Measurements from ENCODE around the gene GPATCH2L.

GPATCH2L gene

DNA sequence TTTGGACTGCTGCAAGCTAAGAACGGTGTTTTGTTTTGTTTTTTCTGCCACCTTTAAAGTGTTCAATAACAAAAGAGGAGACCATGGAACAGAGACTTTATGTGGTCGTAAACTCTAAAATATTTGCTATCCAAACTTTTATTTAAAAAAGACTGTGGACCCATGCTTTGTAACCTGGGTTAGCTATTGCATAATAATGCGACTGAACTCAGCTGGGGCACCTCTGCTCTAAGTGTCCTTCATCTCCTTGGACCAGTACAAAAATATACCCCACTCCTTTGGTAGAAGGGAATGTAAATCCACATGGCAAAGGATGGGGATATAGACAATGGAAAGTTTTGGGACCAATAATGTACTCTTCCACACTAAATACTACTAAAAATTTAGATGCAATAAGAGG lies 65.5 kb downstream of the GPATCH2L start:
- no peak overlapping the region for H3K4me3 ChIP-seq
- no peaks in the 10 kb centered on the region for H3K36me3 ChIP-seq (ENCODE audit: insufficient read depth, low read length)
- DNase-seq (ENCODE audit: low read depth, low spot score): no peak
- no peaks in the 10 kb centered on the region for H3K9me3 ChIP-seq (ENCODE audit: low read depth, low read length)
- H3K27ac ChIP-seq: no peak overlapping the region
- TF ChIP-seq FOXP2 (optimal IDR thresholded peaks at IDR 0.05; ENCODE audit: control extremely low read depth, extremely low read length, insufficient read depth) (no peak), EZH2 (IDR thresholded peaks at IDR 0.05) (no peak), POLR2AphosphoS5 (IDR thresholded peaks at IDR 0.05; ENCODE audit: borderline replicate concordance, low read depth, low read length) (no peak)
- H3K9ac ChIP-seq (ENCODE audit: insufficient read length): no peak overlapping the region

DNA sequence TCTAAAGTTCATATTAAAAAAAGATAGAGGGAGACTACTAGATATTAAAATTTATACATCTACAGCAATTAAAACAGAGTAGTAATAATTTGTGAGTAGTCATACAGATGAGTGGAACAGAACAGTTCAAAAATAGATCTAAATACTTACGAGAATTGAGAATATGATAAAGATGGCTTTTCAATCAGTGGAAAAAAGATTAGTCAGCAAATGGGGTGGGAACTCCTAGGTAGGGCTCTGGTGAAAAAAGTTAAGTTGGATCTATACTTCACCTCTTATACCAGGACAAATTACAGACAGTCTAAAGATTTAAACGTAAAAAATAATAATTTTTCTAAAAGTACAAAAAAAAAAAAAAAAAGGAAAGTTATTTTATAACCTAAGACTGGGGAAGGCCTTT lies 66.9 kb downstream of the GPATCH2L start:
- Histone ChIP-seq H3K27ac (no peak overlapping the region), H3K9me3 (ENCODE audit: low read depth, low read length) (no peaks in the 10 kb centered on the region), H3K9ac (ENCODE audit: insufficient read length) (no peak overlapping the region), H3K36me3 (ENCODE audit: insufficient read depth, low read length) (no peaks in the 10 kb centered on the region), H3K4me3 (no peak overlapping the region)
- no peak for DNase-seq (ENCODE audit: low read depth, low spot score)
- TF ChIP-seq FOXP2 (optimal IDR thresholded peaks at IDR 0.05; ENCODE audit: control extremely low read depth, extremely low read length, insufficient read depth) (no peak), EZH2 (IDR thresholded peaks at IDR 0.05) (no peak), POLR2AphosphoS5 (IDR thresholded peaks at IDR 0.05; ENCODE audit: borderline replicate concordance, low read depth, low read length) (no peak)

DNA sequence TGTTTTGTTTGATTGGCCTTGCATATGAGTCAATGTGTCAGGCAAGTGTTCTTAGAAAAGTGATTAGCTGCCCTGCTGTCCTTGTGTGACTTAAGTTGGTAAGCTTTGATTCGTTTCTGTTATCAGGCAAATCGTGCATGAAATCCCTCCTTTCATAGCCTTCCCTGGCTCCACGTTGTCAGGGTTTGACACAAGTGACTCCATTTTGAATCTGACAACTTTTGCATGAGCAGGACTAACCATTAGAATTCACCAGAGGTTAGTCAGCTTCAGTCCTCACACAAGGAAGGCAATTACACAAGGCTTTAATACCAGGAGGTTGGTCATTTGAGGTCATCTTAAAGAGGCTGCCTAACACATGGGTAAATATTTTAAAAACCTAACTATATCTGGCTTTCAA lies 68.2 kb downstream of the GPATCH2L start:
- Histone ChIP-seq H3K9me3 (ENCODE audit: low read depth, low read length) (no peaks in the 10 kb centered on the region), H3K9ac (ENCODE audit: insufficient read length) (no peak overlapping the region), H3K4me3 (no peak overlapping the region), H3K27ac (no peak overlapping the region), H3K36me3 (ENCODE audit: insufficient read depth, low read length) (no peaks in the 10 kb centered on the region)
- TF ChIP-seq FOXP2 (optimal IDR thresholded peaks at IDR 0.05; ENCODE audit: control extremely low read depth, extremely low read length, insufficient read depth) (no peak), POLR2AphosphoS5 (IDR thresholded peaks at IDR 0.05; ENCODE audit: borderline replicate concordance, low read depth, low read length) (no peak), EZH2 (IDR thresholded peaks at IDR 0.05) (no peak)
- no peak for DNase-seq (ENCODE audit: low read depth, low spot score)

DNA sequence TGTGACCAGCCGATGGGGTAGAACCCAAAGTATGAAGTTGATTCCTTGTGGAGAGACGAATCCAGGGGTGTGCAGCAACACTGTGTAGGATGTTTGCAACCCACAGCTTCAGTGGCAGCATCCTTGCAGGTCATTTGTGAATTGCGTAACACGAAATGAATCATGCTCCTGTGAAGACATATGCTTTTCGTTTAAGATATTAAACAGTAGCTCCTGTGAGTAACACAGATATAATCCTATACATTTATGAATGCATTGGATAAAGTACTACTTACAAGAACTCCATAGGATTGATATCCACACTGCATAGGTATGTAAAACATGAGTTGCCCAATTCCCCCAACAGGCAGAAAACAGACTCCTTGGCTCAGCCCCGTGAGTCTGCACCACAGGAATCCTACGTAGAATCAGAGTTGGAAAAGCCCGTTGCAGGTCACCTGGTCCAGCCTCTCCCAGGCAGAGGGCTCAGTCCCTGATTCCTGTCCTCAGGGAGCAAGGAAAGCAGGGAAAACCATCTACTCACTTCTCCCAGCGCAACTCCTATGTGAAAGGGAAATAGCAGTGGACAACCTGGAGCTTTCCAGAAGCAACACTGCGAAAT lies 75.8 kb downstream of the GPATCH2L start:
- H3K9ac ChIP-seq (ENCODE audit: insufficient read length): no peak overlapping the region
- no peaks in the 10 kb centered on the region for H3K36me3 ChIP-seq (ENCODE audit: insufficient read depth, low read length)
- no peak for DNase-seq (ENCODE audit: low read depth, low spot score)
- TF ChIP-seq EZH2 (IDR thresholded peaks at IDR 0.05) (no peak), POLR2AphosphoS5 (IDR thresholded peaks at IDR 0.05; ENCODE audit: borderline replicate concordance, low read depth, low read length) (no peak), FOXP2 (optimal IDR thresholded peaks at IDR 0.05; ENCODE audit: control extremely low read depth, extremely low read length, insufficient read depth) (no peak)
- H3K9me3 ChIP-seq (ENCODE audit: low read depth, low read length): no peaks in the 10 kb centered on the region
- no peak overlapping the region for H3K27ac ChIP-seq
- no peak overlapping the region for H3K4me3 ChIP-seq

DNA sequence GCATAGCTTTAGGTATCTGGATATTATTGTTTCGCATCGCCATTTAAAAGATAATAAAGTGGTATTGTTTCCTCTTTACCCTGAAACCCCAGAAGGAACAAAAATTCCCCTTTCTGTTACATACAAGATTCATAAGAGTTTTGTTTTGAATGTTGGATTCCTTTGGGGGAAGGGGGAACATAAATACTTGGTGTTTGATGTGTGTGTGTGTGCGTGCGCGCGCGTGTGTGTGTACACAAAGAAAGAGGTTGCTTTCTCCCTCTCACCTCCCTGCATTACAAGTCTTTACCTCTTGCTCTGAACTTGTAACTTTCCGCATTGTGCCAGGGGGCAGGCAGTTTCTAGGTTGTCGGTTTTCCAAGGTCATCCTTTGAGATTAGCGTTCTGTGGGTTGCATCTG lies 76.4 kb downstream of the GPATCH2L start:
- TF ChIP-seq FOXP2 (optimal IDR thresholded peaks at IDR 0.05; ENCODE audit: control extremely low read depth, extremely low read length, insufficient read depth): no peak
- TF ChIP-seq EZH2 (IDR thresholded peaks at IDR 0.05): no peak
- TF ChIP-seq POLR2AphosphoS5 (IDR thresholded peaks at IDR 0.05; ENCODE audit: borderline replicate concordance, low read depth, low read length): no peak
- H3K9me3 ChIP-seq (ENCODE audit: low read depth, low read length): no peaks in the 10 kb centered on the region
- no peaks in the 10 kb centered on the region for H3K36me3 ChIP-seq (ENCODE audit: insufficient read depth, low read length)
- H3K9ac ChIP-seq (ENCODE audit: insufficient read length): no peak overlapping the region
- no peak overlapping the region for H3K27ac ChIP-seq
- DNase-seq (ENCODE audit: low read depth, low spot score): no peak
- no peak overlapping the region for H3K4me3 ChIP-seq

DNA sequence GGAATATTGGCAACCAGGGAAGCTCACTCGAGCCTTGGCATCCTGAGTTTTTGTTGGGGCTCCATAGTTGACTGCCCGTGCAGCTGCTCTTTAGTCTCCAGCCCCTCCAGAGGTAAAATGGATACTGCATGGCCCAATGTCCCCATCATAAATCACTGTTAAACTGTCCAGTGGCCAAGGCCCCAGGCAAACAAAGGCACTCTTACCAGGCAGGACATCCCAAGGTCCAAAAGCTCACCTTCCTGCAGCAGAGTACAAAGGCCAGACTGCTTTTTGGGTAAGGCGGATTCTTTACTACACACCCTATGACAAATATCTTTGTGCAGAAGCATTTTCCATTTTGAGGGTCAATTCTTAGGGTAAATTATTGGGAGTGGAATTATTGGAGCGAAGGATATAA lies 81.1 kb downstream of the GPATCH2L start:
- no peak for TF ChIP-seq POLR2AphosphoS5 (IDR thresholded peaks at IDR 0.05; ENCODE audit: borderline replicate concordance, low read depth, low read length)
- no peak for TF ChIP-seq EZH2 (IDR thresholded peaks at IDR 0.05)
- no peak for TF ChIP-seq FOXP2 (optimal IDR thresholded peaks at IDR 0.05; ENCODE audit: control extremely low read depth, extremely low read length, insufficient read depth)

DNA sequence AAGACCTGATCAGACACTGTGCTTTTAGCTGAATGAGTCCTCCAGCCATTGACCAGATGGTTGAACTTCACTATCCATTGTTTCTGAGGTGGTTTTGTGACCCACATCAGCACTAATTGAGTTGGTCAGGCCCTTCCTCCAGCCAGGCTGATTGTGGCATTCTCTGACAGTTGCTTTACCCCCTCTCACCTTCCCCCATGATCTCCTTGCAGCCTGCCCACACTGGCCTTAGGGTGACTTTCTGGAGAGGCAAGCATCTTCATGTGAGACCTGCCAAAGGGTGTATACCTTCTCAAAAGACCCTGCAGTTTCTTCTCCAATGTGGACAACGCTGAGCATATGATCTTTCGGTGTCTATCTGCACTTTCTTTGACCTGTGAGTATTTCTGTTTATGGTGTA lies 83.9 kb downstream of the GPATCH2L start:
- TF ChIP-seq FOXP2 (optimal IDR thresholded peaks at IDR 0.05; ENCODE audit: control extremely low read depth, extremely low read length, insufficient read depth): no peak
- no peak for TF ChIP-seq EZH2 (IDR thresholded peaks at IDR 0.05)
- no peaks in the 10 kb centered on the region for H3K9me3 ChIP-seq (ENCODE audit: low read depth, low read length)

More for the DNA sequence above, 81.1 kb downstream of the GPATCH2L start:
- Histone ChIP-seq H3K4me3 (no peak overlapping the region), H3K27ac (no peak overlapping the region), H3K36me3 (ENCODE audit: insufficient read depth, low read length) (no peaks in the 10 kb centered on the region), H3K9me3 (ENCODE audit: low read depth, low read length) (no peaks in the 10 kb centered on the region), H3K9ac (ENCODE audit: insufficient read length) (no peak overlapping the region)
- no peak for DNase-seq (ENCODE audit: low read depth, low spot score)

DNA sequence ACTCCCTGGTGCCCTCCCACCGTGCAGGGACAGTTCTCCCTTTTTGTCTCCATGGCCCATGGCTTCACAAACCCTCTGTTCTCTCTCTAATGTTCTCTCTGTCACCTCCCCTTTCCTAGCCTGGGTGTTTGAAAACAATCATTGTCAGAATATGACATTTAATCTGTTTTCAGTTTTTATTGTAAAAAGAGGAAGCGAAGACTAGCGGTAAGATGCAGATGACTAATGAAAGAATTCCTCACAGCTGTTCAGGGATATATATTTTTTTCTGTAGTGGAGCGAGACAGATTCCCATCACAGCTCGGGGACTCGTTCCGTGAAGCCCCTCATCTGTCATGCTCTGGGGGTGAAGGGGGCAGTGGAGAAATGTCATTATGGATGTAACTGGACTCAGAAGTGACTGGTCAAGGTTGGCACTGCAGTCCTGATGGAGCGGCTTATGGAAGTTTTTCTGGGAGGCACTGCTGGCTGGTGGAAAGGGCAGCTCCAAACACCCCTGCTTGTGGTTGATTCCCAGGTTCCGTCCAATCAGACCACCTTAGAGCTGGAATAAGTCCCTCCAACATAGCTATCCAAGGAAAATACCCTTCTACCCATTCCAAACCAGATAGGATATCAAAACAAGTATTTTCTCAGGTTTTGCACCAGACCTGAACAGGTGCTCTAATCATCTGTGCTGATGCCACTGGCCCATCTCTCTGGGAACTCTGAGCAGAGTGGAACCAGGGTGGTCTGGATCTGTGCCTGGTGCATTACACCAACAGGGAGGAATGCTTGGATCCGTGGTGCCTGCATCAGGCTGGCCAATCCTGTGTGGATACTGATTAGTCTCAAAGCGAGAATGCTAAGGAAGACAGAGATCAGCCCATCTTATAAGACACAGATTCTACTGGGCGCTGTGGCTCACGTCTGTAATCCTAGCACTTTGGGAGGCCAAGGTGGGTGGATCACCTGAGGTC lies 84.7 kb downstream of the GPATCH2L start:
- no peak overlapping the region for H3K27ac ChIP-seq
- no peaks in the 10 kb centered on the region for H3K9me3 ChIP-seq (ENCODE audit: low read depth, low read length)
- H3K36me3 ChIP-seq (ENCODE audit: insufficient read depth, low read length): no peaks in the 10 kb centered on the region
- H3K4me3 ChIP-seq: no peak overlapping the region
- H3K9ac ChIP-seq (ENCODE audit: insufficient read length): no peak overlapping the region
- no peak for DNase-seq (ENCODE audit: low read depth, low spot score)
- no peak for TF ChIP-seq FOXP2 (optimal IDR thresholded peaks at IDR 0.05; ENCODE audit: control extremely low read depth, extremely low read length, insufficient read depth)
- TF ChIP-seq POLR2AphosphoS5 (IDR thresholded peaks at IDR 0.05; ENCODE audit: borderline replicate concordance, low read depth, low read length): no peak
- TF ChIP-seq EZH2 (IDR thresholded peaks at IDR 0.05): no peak

More for the DNA sequence above, 83.9 kb downstream of the GPATCH2L start:
- Histone ChIP-seq H3K27ac (no peak overlapping the region), H3K36me3 (ENCODE audit: insufficient read depth, low read length) (no peaks in the 10 kb centered on the region), H3K4me3 (no peak overlapping the region), H3K9ac (ENCODE audit: insufficient read length) (no peak overlapping the region)
- DNase-seq (ENCODE audit: low read depth, low spot score): no peak
